Measurements from ENCODE around the gene C18orf54. TPM values are rescaled to one million over a fixed set of nuclear protein-coding genes. Genes with fewer than 3 reads are reported as not detected.

Gene C18orf54
- polyA plus RNA-seq, 2 of the 4 experiments (the other 2 are of a cell fraction) = 2.8 to 6.5 TPM

DNA sequence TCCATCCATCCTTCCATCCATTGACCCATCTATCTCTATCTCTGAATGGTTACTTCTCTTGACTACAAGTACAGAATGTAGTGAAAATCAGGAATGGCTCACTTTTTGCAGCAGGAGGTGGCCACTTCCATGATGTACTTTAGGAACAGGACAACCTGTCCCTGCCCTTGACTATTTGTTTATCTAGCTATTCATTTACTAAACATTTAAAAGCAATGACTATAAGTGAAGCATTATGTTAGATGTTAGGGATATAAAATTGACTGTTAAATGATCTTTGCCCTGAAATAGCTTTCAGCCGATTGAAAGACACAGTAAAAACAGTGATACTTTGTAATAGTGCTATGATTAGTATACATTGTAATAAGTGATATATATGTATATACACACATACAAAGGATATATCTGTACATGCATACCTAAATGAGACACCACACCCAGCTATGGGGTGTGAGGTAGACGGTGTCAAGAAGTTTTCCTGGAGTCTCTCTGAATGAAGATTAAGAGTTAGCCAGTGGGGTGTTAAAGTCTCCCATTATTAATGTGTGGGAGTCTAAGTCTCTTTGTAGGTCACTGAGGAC is 68.5 kb downstream of the C18orf54 start:
- DNase-seq (ENCODE audit: low read depth in 1 of 2, low spot score in 1 of 2) (no peak), FAIRE-seq (no peak), ATAC-seq (no peak)
- Histone ChIP-seq H3K4me2 (no peak overlapping the region), H3K4me1 (no peaks in the 10 kb centered on the region), H3K9me3 (no peaks in the 10 kb centered on the region), H3K4me3 (no peak overlapping the region), H3K27ac (no peak overlapping the region)
- TF ChIP-seq EP300 (IDR thresholded peaks at IDR 0.05) (no peak), BHLHE40 (IDR thresholded peaks at IDR 0.05; ENCODE audit: low read depth, low read length) (no peak), FOSB (CRISPR knock-in tag; IDR thresholded peaks at IDR 0.05) (no peak), HOXA7 (CRISPR knock-in tag; IDR thresholded peaks at IDR 0.05) (no peak), HEYL (CRISPR knock-in tag; IDR thresholded peaks at IDR 0.05) (no peak), EHF (CRISPR knock-in tag; IDR thresholded peaks at IDR 0.05) (no peak), FOXS1 (CRISPR knock-in tag; IDR thresholded peaks at IDR 0.05) (no peak), RARB (CRISPR knock-in tag; IDR thresholded peaks at IDR 0.05) (no peak), RNF2 (IDR thresholded peaks at IDR 0.05; ENCODE audit: borderline replicate concordance, low read depth) (no peak), HDAC2 (IDR thresholded peaks at IDR 0.05) (no peak), ZFP36 (IDR thresholded peaks at IDR 0.05; ENCODE audit: borderline replicate concordance, partially characterized antibody) (no peak), EHMT2 (IDR thresholded peaks at IDR 0.05; ENCODE audit: low read depth) (no peak), CEBPB (IDR thresholded peaks at IDR 0.05) (no peak), JUN (IDR thresholded peaks at IDR 0.05) (no peak)
- TF ChIP-seq, protein P1, sequence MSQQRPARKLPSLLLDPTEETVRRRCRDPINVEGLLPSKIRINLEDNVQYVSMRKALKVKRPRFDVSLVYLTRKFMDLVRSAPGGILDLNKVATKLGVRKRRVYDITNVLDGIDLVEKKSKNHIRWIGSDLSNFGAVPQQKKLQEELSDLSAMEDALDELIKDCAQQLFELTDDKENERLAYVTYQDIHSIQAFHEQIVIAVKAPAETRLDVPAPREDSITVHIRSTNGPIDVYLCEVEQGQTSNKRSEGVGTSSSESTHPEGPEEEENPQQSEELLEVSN (IDR thresholded peaks at IDR 0.05; ENCODE audit: borderline replicate concordance, low read depth) = no peak
- WGBS (ENCODE audit: missing lambda C conversion rate) = 19% methylated on average over 2 of the region's 2 CpGs
- ChIA-PET CTCF (interaction anchor here (1.3 to 1.6 kb wide), 2 partner anchors 9 to 34 kb away, joined by 3 to 4 read pairs; no protein-coding TSS in a partner anchor), POLR2A (no interaction called here)

Small RNA genes within 50 kb of the gene (small RNA-seq; reads per million reads assigned to genes)
- gene SNRPGP2 = 0 to 5.8 (median 3.4) reads per million in 6 experiments

Other genes starting within 250 kb of the C18orf54 start
- gene MBD2, start 133.2 kb upstream of the C18orf54 start, polyA plus RNA-seq (2011; rRNA removed) = 44.5 and 48.2 TPM in 2 replicates
- gene MBD2, start 133.2 kb upstream of the C18orf54 start, polyA plus RNA-seq (2017; fragmentation: RNase III; extraction: RNeasy Plus Mini Kit Qiagen cat#74134 plus additional on column Dnase treatment) = 37.2 to 43.4 TPM (median 42.2 TPM) in 3 replicates
- gene POLI, start 88.4 kb upstream of the C18orf54 start, polyA plus RNA-seq (2011; rRNA removed) = 22.5 and 30.1 TPM in 2 replicates
- 10.3 to 12.0 TPM (median 11.1 TPM) in 3 replicates for gene POLI, start 88.4 kb upstream of the C18orf54 start, polyA plus RNA-seq (2017; fragmentation: RNase III; extraction: RNeasy Plus Mini Kit Qiagen cat#74134 plus additional on column Dnase treatment)
- gene STARD6, start within 50 bp of the C18orf54 start, polyA plus RNA-seq (2011; rRNA removed) = not detected in 2 replicates
- not detected in 3 replicates for gene STARD6, start within 50 bp of the C18orf54 start, polyA plus RNA-seq (2017; fragmentation: RNase III; extraction: RNeasy Plus Mini Kit Qiagen cat#74134 plus additional on column Dnase treatment)
- gene DYNAP, start 233.3 kb downstream of the C18orf54 start, polyA plus RNA-seq (2011; rRNA removed) = not detected in 2 replicates
- gene DYNAP, start 233.3 kb downstream of the C18orf54 start, polyA plus RNA-seq (2017; fragmentation: RNase III; extraction: RNeasy Plus Mini Kit Qiagen cat#74134 plus additional on column Dnase treatment) = not detected in 3 replicates